Measurements from ENCODE around the gene CNN3. TPM values are rescaled to one million over a fixed set of nuclear protein-coding genes. Genes with fewer than 3 reads are reported as not detected.

Gene CNN3
- total RNA-seq, 1 experiment from 2014 or later = 183 TPM

- TF ChIP-seq AFF4 (CRISPR knock-in tag; IDR thresholded peaks at IDR 0.05; ENCODE audit: borderline replicate concordance) (no peak), NFATC4 (CRISPR knock-in tag; IDR thresholded peaks at IDR 0.05) (no peak)
These were observed 37.0 kb upstream of the CNN3 start (continued) for GRCh38 chr1:94963864-94964263.

GRCh38 chr1:94962409-94963265 lies 35.7 kb upstream of the CNN3 start:
- Mint-ChIP-seq H3K27me3 (ENCODE audit: low read depth) (no peaks in the 10 kb centered on the region), H3K27ac (no peak overlapping the region), H3K4me1 (no peaks in the 10 kb centered on the region), H3K36me3 (no peaks in the 10 kb centered on the region), H3K4me3 (no peak overlapping the region), H3K9me3 (no peaks in the 10 kb centered on the region)
- TF ChIP-seq FOXP1 (CRISPR knock-in tag; IDR thresholded peaks at IDR 0.05; ENCODE audit: borderline replicate concordance) = no peak
- no peak for TF ChIP-seq SMAD3 (CRISPR knock-in tag; IDR thresholded peaks at IDR 0.05; ENCODE audit: borderline replicate concordance)
- no peak for TF ChIP-seq ZBTB43 (CRISPR knock-in tag; IDR thresholded peaks at IDR 0.05)
- no peak for DNase-seq (ENCODE audit: low spot score)
- CTCF ChIA-PET = interaction anchor here (0.7 kb wide), 1 partner anchor 13 kb away, joined by 3 read pairs; no protein-coding TSS in a partner anchor
- ATAC-seq = no peak
- POLR2A ChIA-PET = no interaction called here

GRCh38 chr1:94961988-94962387 lies 35.1 kb upstream of the CNN3 start:
- ChIA-PET POLR2A (no interaction called here), CTCF (no interaction called here)
- no peak overlapping the region for H3K27ac Mint-ChIP-seq
- no peaks in the 10 kb centered on the region for H3K27me3 Mint-ChIP-seq (ENCODE audit: low read depth)
- TF ChIP-seq ZSCAN18 (CRISPR knock-in tag; IDR thresholded peaks at IDR 0.05) (no peak), ZNF121 (CRISPR knock-in tag; IDR thresholded peaks at IDR 0.05) (no peak), IRF1 (CRISPR knock-in tag; IDR thresholded peaks at IDR 0.05) (no peak), NR3C1 (CRISPR knock-in tag; conservative IDR thresholded peaks at IDR 0.05; ENCODE audit: low read depth) (no peak), MLX (CRISPR knock-in tag; IDR thresholded peaks at IDR 0.05) (no peak), TEAD1 (CRISPR knock-in tag; IDR thresholded peaks at IDR 0.05) (no peak), ZBTB43 (CRISPR knock-in tag; IDR thresholded peaks at IDR 0.05) (no peak), GTF2I (CRISPR knock-in tag; conservative IDR thresholded peaks at IDR 0.05) (no peak), FOXP4 (CRISPR knock-in tag; IDR thresholded peaks at IDR 0.05) (no peak), NFYB (CRISPR knock-in tag; conservative IDR thresholded peaks at IDR 0.05; ENCODE audit: low read depth) (no peak), ZNF219 (CRISPR knock-in tag; IDR thresholded peaks at IDR 0.05; ENCODE audit: borderline replicate concordance) (no peak), PRRX2 (CRISPR knock-in tag; IDR thresholded peaks at IDR 0.05) (no peak), KAT7 (CRISPR knock-in tag; IDR thresholded peaks at IDR 0.05; ENCODE audit: borderline replicate concordance) (no peak), RELA (CRISPR knock-in tag; IDR thresholded peaks at IDR 0.05; ENCODE audit: borderline replicate concordance) (no peak), ERG (CRISPR knock-in tag; IDR thresholded peaks at IDR 0.05) (no peak)
- H3K9me3 Mint-ChIP-seq = no peaks in the 10 kb centered on the region
- H3K4me1 Mint-ChIP-seq = no peaks in the 10 kb centered on the region
- no peak for ATAC-seq
- no peaks in the 10 kb centered on the region for H3K36me3 Mint-ChIP-seq
- H3K4me3 Mint-ChIP-seq = no peak overlapping the region
- no peak for DNase-seq (ENCODE audit: low spot score)
